HL-60/S4 (cell line): ENCODE results near the gene CMTM3.
"Not testable (repeated sequence)": the region's sequence is repeated elsewhere in the genome, so short reads cannot be mapped to it uniquely, and the experiment has no call there.

Experiments used
- in situ Hi-C: fragments of 300-500 bp; cut with MboI; formaldehyde crosslinking; loops from 2 replicates; pipeline ENCODE4 v1.14.3; 2022; ENCODE audit warnings: low sequenced_read_pairs

The CMTM3 gene

GRCh38 chr16:66604376-66605176 lies at the start of gene CMTM3:
TSS of gene CMTM3 (plus strand) at chr16:66604704. CDS start at chr16:66604806, 102 bp downstream.
- in situ Hi-C loops: no loop called here

- in situ Hi-C loops: no loop called here
These were observed 44.4 kb upstream of the CMTM3 start for GRCh38 chr16:66560107-66560506.

- in situ Hi-C loops: no loop called here
These were observed 43.0 kb upstream of the CMTM3 start for GRCh38 chr16:66561381-66562080.

- in situ Hi-C loops: no loop called here
These were observed 42.1 kb upstream of the CMTM3 start for GRCh38 chr16:66562409-66562808.

- in situ Hi-C loops: no loop called here
These were observed 41.5 kb upstream of the CMTM3 start for GRCh38 chr16:66562986-66563385.

GRCh38 chr16:66563574-66564334 lies 40.8 kb upstream of the CMTM3 start:
- in situ Hi-C loops: no loop called here

GRCh38 chr16:66566051-66566901 lies 38.2 kb upstream of the CMTM3 start, which contains the start of gene CMTM1:
TSS of gene CMTM1 (plus strand) at chr16:66566439. CDS start at chr16:66566514, 75 bp downstream.
- in situ Hi-C loops: no loop called here

GRCh38 chr16:66567270-66567669 lies 37.2 kb upstream of the CMTM3 start:
- in situ Hi-C loops: not testable (repeated sequence)

GRCh38 chr16:66568355-66568754 lies 36.1 kb upstream of the CMTM3 start:
- in situ Hi-C loops: no loop called here

GRCh38 chr16:66569131-66569530 lies 35.4 kb upstream of the CMTM3 start:
- in situ Hi-C loops: no loop called here

GRCh38 chr16:66569827-66570405 lies 34.6 kb upstream of the CMTM3 start:
- in situ Hi-C loops: no loop called here

- in situ Hi-C loops: no loop called here
These were observed 32.1 kb upstream of the CMTM3 start for GRCh38 chr16:66572356-66572755.

GRCh38 chr16:66574081-66574480 lies 30.4 kb upstream of the CMTM3 start:
- in situ Hi-C loops: no loop called here

- in situ Hi-C loops: no loop called here
These were observed 30.0 kb upstream of the CMTM3 start for GRCh38 chr16:66574531-66574930.

GRCh38 chr16:66575060-66575459 lies 29.4 kb upstream of the CMTM3 start:
- in situ Hi-C loops: no loop called here

- in situ Hi-C loops: no loop called here
These were observed 28.2 kb upstream of the CMTM3 start for GRCh38 chr16:66576296-66576695.

- in situ Hi-C loops: no loop called here
These were observed 25.6 kb upstream of the CMTM3 start, which contains the start of gene CMTM2 for GRCh38 chr16:66578651-66579531. TSS of gene CMTM2 (plus strand) at chr16:66579463. CDS start at chr16:66579608, 145 bp downstream.

GRCh38 chr16:66580605-66581209 lies 23.8 kb upstream of the CMTM3 start:
- in situ Hi-C loops: no loop called here
